ENCODE measurements around the gene YWHAE. TPM values are rescaled to one million over a fixed set of nuclear protein-coding genes. Genes with fewer than 3 reads are reported as not detected.

Gene YWHAE
- total and polyA plus RNA-seq, 2 of the 4 experiments (the other 2 are of a cell fraction) = 358 to 774 TPM

DNA sequence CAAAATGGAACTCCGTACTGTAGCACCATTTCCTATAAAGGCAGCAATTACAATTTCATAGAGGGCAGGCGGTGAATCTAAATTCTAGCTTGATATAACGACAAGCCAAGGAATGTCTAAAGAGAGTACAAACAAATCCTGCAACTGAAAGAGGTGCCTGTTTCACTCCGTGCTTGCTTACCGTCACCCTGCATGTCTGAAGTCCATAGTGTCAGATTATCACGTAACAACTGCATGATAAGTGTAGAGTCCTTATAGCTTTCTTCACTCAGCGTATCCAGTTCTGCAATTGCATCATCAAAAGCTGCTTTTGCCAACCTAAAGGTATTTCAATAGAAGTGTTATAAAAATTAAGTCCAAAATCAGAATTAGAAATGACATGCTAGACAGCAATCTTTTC lies 46.0 kb downstream of the YWHAE start:
- Histone ChIP-seq H3K4me2 (ENCODE audit: low read depth, low read length) (no peak overlapping the region), H3K23ac (ENCODE audit: low read depth, low read length) (no peak overlapping the region), H3K18ac (ENCODE audit: low read depth, low read length) (no peak overlapping the region), H3K56ac (ENCODE audit: extremely low read depth, insufficient read depth, low read length) (no peak overlapping the region), H3K4me3 (ENCODE audit: insufficient read depth, low read depth, low read length) (no peak overlapping the region), H3K4me1 (ENCODE audit: control insufficient read depth, insufficient read depth, low read length) (no peaks in the 10 kb centered on the region), H3K14ac (replicated peaks; ENCODE audit: low read depth, low read length) (no peak overlapping the region), H3K9ac (ENCODE audit: low read depth, low read length) (no peak overlapping the region), H3K27me3 (ENCODE audit: control insufficient read depth, insufficient read depth, low read length) (no peaks in the 10 kb centered on the region), H3K4ac (ENCODE audit: low read depth, low read length) (no peak overlapping the region), H2AK5ac (ENCODE audit: low read depth, low read length) (no peak overlapping the region), H3K79me1 (ENCODE audit: low read depth in 1 of 2, low read length in 2 of 2) (peaks cover 16 to 52% of the 10 kb centered on the region in 2 experiments), H2BK20ac (ENCODE audit: low read depth, low read length) (no peak overlapping the region), H4K20me1 (ENCODE audit: insufficient read depth, low read length) (peaks cover 56% of the 10 kb centered on the region), H2BK5ac (ENCODE audit: low read depth, low read length, poor library complexity, severe bottlenecking) (no peak overlapping the region), H4K5ac (ENCODE audit: low read depth, low read length) (no peak overlapping the region), H4K91ac (ENCODE audit: insufficient read depth, low read depth, low read length) (no peak overlapping the region), H3K27ac (ENCODE audit: insufficient read depth, low read length) (no peak overlapping the region), H2AFZ (replicated peaks; ENCODE audit: low read length, poor library complexity) (no peak overlapping the region), H2BK120ac (ENCODE audit: low read depth, low read length) (no peak overlapping the region), H3K9me1 (ENCODE audit: insufficient read depth, low read length) (no peaks in the 10 kb centered on the region), H4K8ac (ENCODE audit: low read depth in 2 of 2, low read length in 2 of 2) (no peak overlapping the region), H3K36me3 (ENCODE audit: control insufficient read depth, insufficient read depth, low read length) (peaks cover 57% of the 10 kb centered on the region), H2BK15ac (ENCODE audit: low read depth, low read length) (no peak overlapping the region), H3K9me3 (ENCODE audit: control insufficient read depth, insufficient read depth, low read length) (no peaks in the 10 kb centered on the region), H2AK9ac (replicated peaks; ENCODE audit: low read depth, low read length, poor library complexity) (no peak overlapping the region)
- in situ Hi-C loops (cut with MboI; ENCODE audit: low sequenced_read_pairs) = no loop called here
- dilution Hi-C loops (cut with HindIII; ENCODE audit: low sequenced_read_pairs, unreplicated experiment) = no loop called here
- POLR2A ChIA-PET (ENCODE audit: unreplicated experiment) = no interaction called here
- CTCF ChIA-PET = interaction anchor here (1.2 to 1.3 kb wide), 2 partner anchors 11 to 21 kb away, joined by 3 to 4 read pairs; no protein-coding TSS in a partner anchor
- peak; percentile 8; the same call in 1 of the 2 replicates for TF ChIP-seq CEBPB (IDR thresholded peaks at IDR 0.05; ENCODE audit: low read depth, low read length)
- no peak for TF ChIP-seq CTCF (conservative IDR thresholded peaks at IDR 0.05; ENCODE audit: low read depth, low read length)
- no peak for TF ChIP-seq CHD1 (IDR thresholded peaks at IDR 0.05; ENCODE audit: low read depth, low read length)
- TF ChIP-seq POLR2A (IDR thresholded peaks at IDR 0.05; ENCODE audit: low read depth, low read length) = no peak
- no peak for TF ChIP-seq FOS (IDR thresholded peaks at IDR 0.05; ENCODE audit: low read depth, low read length)
- TF ChIP-seq SMC3 (IDR thresholded peaks at IDR 0.05; ENCODE audit: low read depth, low read length) = no peak
- TF ChIP-seq MXI1 (IDR thresholded peaks at IDR 0.05; ENCODE audit: borderline replicate concordance, low read depth, low read length) = no peak
- TF ChIP-seq, protein P1, sequence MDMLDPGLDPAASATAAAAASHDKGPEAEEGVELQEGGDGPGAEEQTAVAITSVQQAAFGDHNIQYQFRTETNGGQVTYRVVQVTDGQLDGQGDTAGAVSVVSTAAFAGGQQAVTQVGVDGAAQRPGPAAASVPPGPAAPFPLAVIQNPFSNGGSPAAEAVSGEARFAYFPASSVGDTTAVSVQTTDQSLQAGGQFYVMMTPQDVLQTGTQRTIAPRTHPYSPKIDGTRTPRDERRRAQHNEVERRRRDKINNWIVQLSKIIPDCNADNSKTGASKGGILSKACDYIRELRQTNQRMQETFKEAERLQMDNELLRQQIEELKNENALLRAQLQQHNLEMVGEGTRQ (IDR thresholded peaks at IDR 0.05; ENCODE audit: low read depth, low read length) = no peak
- no peak for ATAC-seq (ENCODE audit: low read depth)
- intact Hi-C loops (cut with micrococcal nuclease) = no loop called here
- no peak for DNase-seq
- no TSS peak for BruUV-seq (replicated peaks)
- 100% methylated on average over 4 of the region's 7 CpGs; no CpG with 5 or more reads in 1 of the 2 experiments for WGBS, 2 experiments (ENCODE audit: extremely low coverage in 2 of 2, insufficient read length in 1 of 2)
